CD4-positive, alpha-beta T cell (primary cell): ENCODE measurements around the gene FAM25A. TPM values are rescaled to one million over a fixed set of nuclear protein-coding genes. Genes with fewer than 3 reads are reported as not detected.

Source experiments
- ATAC-seq: fragments of 200-7000 bp; cut with Tn5 transposase; one replicate; pipeline ENCODE4 v1.10.0; 2022; ENCODE audit warnings: mild to moderate bottlenecking; ENCODE audit not compliant: poor library complexity
- CTCF ChIA-PET: fragments of 350-600 bp; sonication (Branson Sonifier 250); formaldehyde crosslinking; loops from one replicate; lab custom pipeline; 2021; ENCODE audit warnings: antibody characterized with exemption, inconsistent platforms; lab: Charles Lee
- POLR2A ChIA-PET: fragments of 350-600 bp; sonication (Branson Sonifier 250); formaldehyde crosslinking; loops from one replicate; lab custom pipeline; 2021; ENCODE audit warnings: antibody characterized with exemption, inconsistent platforms; lab: Charles Lee
- DNase-seq, 14 experiments: peaks; one replicate each; pipeline ENCODE4 v3.0.0-alpha.2; 2013 to 2020; ENCODE audit warnings: mixed read lengths in 2 of 14
- H3K27ac ChIP-seq, 2 donors: one replicate each; pipeline versions ENCODE4 v1.5.1 to v1.7.0; 2013; ENCODE audit warnings: low read length in 2 of 2, low read depth in 1 of 2, mild to moderate bottlenecking in 1 of 2
- H3K27me3 ChIP-seq, 2 experiments: 1 replicate in 1 of 2; 2 replicates in 1 of 2; pipeline versions ENCODE4 v1.6.1 to v1.7.0; 2013; ENCODE audit warnings: low read length in 2 of 2, control low read depth in 1 of 2, mild to moderate bottlenecking in 1 of 2, moderate library complexity in 1 of 2; ENCODE audit not compliant: insufficient read depth in 2 of 2, control insufficient read depth in 1 of 2
- H3K36me3 ChIP-seq: one replicate; pipeline ENCODE4 v1.6.1; 2013; ENCODE audit warnings: low read length, control low read depth; ENCODE audit not compliant: insufficient read depth
- H3K4me1 ChIP-seq: one replicate; pipeline ENCODE4 v1.6.1; 2013; ENCODE audit warnings: low read length, control low read depth; ENCODE audit not compliant: insufficient read depth
- H3K4me3 ChIP-seq: one replicate; pipeline ENCODE4 v1.5.1; 2013; ENCODE audit warnings: mild to moderate bottlenecking, low read length, moderate library complexity
- H3K9me3 ChIP-seq, 2 experiments: 1 replicate in 1 of 2; 2 replicates in 1 of 2; pipeline versions ENCODE4 v1.6.1 to v1.7.0; 2013; ENCODE audit warnings: low read length in 2 of 2, mild to moderate bottlenecking in 2 of 2, control low read depth in 1 of 2, moderate library complexity in 1 of 2; ENCODE audit not compliant: control insufficient read depth in 1 of 2, insufficient read depth in 1 of 2
- H3K27ac Mint-ChIP-seq: one replicate; pipeline ENCODE4 v1.8.0; 2020; ENCODE audit warnings: mixed read lengths
- H3K27me3 Mint-ChIP-seq: one replicate; pipeline ENCODE4 v1.8.0; 2021; ENCODE audit warnings: mixed read lengths
- H3K36me3 Mint-ChIP-seq: one replicate; pipeline ENCODE4 v1.8.0; 2021; ENCODE audit warnings: low read depth, mixed read lengths
- H3K4me1 Mint-ChIP-seq: one replicate; pipeline ENCODE4 v1.8.0; 2021; ENCODE audit warnings: low read depth, mixed read lengths
- H3K4me3 Mint-ChIP-seq: one replicate; pipeline ENCODE4 v1.8.0; 2020; ENCODE audit warnings: mild to moderate bottlenecking, mixed read lengths
- H3K9me3 Mint-ChIP-seq: one replicate; pipeline ENCODE4 v1.8.0; 2020; ENCODE audit warnings: mixed read lengths
- CTCF ChIP-seq: fragments of 200-600 bp; IDR thresholded peaks from one replicate; pipeline ENCODE4 v1.8.0; 2022; ENCODE audit warnings: antibody characterized with exemption, mild to moderate bottlenecking
- intact Hi-C, 2 experiments: fragments of 100-400 bp; cut with DNase I in 1 of 2; cut with micrococcal nuclease in 1 of 2; formaldehyde crosslinking; loops; one replicate each; pipeline versions ENCODE4 v1.15.1 to v1.9.0; 2023 to 2025; cut with DNase I, micrococcal nuclease
- total RNA-seq, 174 experiments: library from RNA in 2 of 174; stranded (reverse) in 2 of 174; gene quantifications; one replicate each; pipeline ENCODE4 v1.2.3 and lab custom pipeline; 2021 to 2026

Gene FAM25A
- total RNA-seq, 2 experiments from 2014 or later, result not detected

- peaks cover 55% of the 10 kb centered on the region for H3K36me3 Mint-ChIP-seq
- ChIA-PET CTCF (no interaction called here), POLR2A (no interaction called here)
- DNase-seq, result no peak
- H3K36me3 ChIP-seq, result peaks cover 84% of the 10 kb centered on the region
- no peak overlapping the region for H3K4me3 ChIP-seq
- H3K27me3 Mint-ChIP-seq, result no peaks in the 10 kb centered on the region
- H3K9me3 Mint-ChIP-seq, result no peaks in the 10 kb centered on the region
- no peak overlapping the region for H3K27ac ChIP-seq
- ATAC-seq, result no peak
- no peak overlapping the region for H3K27ac Mint-ChIP-seq
- no peaks in the 10 kb centered on the region for H3K4me1 Mint-ChIP-seq
- H3K4me3 Mint-ChIP-seq, result no peak overlapping the region
- H3K9me3 ChIP-seq, result no peaks in the 10 kb centered on the region
- H3K27me3 ChIP-seq, result no peaks in the 10 kb centered on the region
- no peaks in the 10 kb centered on the region for H3K4me1 ChIP-seq
- TF ChIP-seq CTCF, result no peak
- intact Hi-C loops, result no loop called here
Observed at GRCh38 chr10:87053577-87054181, 33.6 kb downstream of the FAM25A start.

GRCh38 chr10:87054373-87055295 lies 34.5 kb downstream of the FAM25A start:
- no peak overlapping the region for H3K27ac ChIP-seq
- H3K4me3 ChIP-seq, result no peak overlapping the region
- no peak overlapping the region for H3K27ac Mint-ChIP-seq
- H3K27me3 ChIP-seq, result no peaks in the 10 kb centered on the region
- H3K27me3 Mint-ChIP-seq, result no peaks in the 10 kb centered on the region
- peak in 3 of 14 experiments; percentile 3 to 32 (median 22) for DNase-seq
- H3K36me3 ChIP-seq, result peaks cover 84% of the 10 kb centered on the region
- no peak for TF ChIP-seq CTCF
- H3K9me3 ChIP-seq, result no peaks in the 10 kb centered on the region
- intact Hi-C loops, result no loop called here
- H3K4me3 Mint-ChIP-seq, result no peak overlapping the region
- ChIA-PET CTCF (no interaction called here), POLR2A (interaction anchor here (0.7 to 1.1 kb wide), 2 partner anchors 28 to 38 kb away, joined by 3 read pairs; no protein-coding TSS in a partner anchor)
- H3K36me3 Mint-ChIP-seq, result peaks cover 55% of the 10 kb centered on the region
- ATAC-seq, result no peak
- no peaks in the 10 kb centered on the region for H3K4me1 ChIP-seq
- no peaks in the 10 kb centered on the region for H3K4me1 Mint-ChIP-seq
- no peaks in the 10 kb centered on the region for H3K9me3 Mint-ChIP-seq

GRCh38 chr10:87058171-87058570 lies 38.1 kb downstream of the FAM25A start:
- intact Hi-C loops, result no loop called here
- Mint-ChIP-seq H3K4me1 (no peaks in the 10 kb centered on the region), H3K9me3 (no peaks in the 10 kb centered on the region), H3K36me3 (peaks cover 65% of the 10 kb centered on the region), H3K27me3 (no peaks in the 10 kb centered on the region), H3K27ac (no peak overlapping the region), H3K4me3 (no peak overlapping the region)
- ATAC-seq, result no peak
- Histone ChIP-seq H3K27ac (no peak overlapping the region), H3K9me3 (no peaks in the 10 kb centered on the region), H3K27me3 (no peaks in the 10 kb centered on the region), H3K36me3 (peaks cover 84% of the 10 kb centered on the region), H3K4me3 (no peak overlapping the region), H3K4me1 (no peaks in the 10 kb centered on the region)
- TF ChIP-seq CTCF, result no peak
- ChIA-PET POLR2A (no interaction called here), CTCF (no interaction called here)
- no peak for DNase-seq
